Activated CD4-positive, alpha-beta T cell treated with anti-CD3 and anti-CD28 coated beads for 24 hours (primary cell): ENCODE data around the gene NME1.
"Not testable (repeated sequence)": the region's sequence is repeated elsewhere in the genome, so short reads cannot be mapped to it uniquely, and the experiment has no call there.

ENCODE experiments used
- DNase-seq, 2 donors: peaks; one replicate each; pipeline ENCODE4 v3.0.0-alpha.2; 2020; ENCODE audit warnings: low read depth in 2 of 2

NME1 gene

DNA sequence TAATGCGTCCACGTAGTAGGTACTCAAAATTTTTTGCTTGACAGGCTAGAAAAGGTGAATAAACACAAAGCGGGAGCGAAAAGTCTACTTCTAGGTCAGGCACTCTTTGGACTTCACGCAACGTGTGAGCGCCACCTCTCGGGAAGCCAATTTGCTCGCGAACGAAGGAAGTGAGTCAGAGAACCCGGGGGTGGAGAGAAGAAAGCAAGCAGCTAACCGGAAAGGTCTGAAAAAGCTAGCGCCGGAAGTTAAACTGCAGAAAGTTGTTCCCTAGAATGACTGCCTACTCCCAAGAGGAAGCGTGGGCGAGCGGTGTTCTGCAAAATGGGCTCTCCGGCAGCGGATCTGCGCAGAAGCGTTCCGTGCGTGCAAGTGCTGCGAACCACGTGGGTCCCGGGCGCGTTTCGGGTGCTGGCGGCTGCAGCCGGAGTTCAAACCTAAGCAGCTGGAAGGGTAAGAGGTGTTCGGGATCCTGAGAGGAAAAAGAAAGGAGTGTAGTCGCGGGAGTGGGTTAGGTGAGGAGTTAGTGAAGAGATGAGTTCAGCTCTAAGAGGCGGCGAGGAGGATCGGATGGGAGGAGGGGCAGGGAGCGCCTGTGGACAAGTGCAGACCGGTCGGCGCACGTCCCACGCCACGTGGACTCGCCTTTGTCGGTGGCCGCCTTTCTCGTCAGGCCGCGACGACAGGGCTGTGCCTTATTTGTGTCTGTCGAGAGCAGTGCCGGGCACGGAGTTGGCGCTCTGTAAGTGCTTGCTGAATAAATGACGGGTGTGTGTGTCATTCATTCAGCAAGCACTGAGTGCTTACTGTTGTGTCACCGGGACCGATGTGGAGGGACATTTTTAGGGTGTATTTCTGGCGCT is at the start of gene NME1:
NME1 (plus strand) TSS at position 350 of the 863 bp plus-strand sequence. CDS start 2,096 bp downstream, outside the sequence.
- peak; percentile 97 to 98 for DNase-seq

DNA sequence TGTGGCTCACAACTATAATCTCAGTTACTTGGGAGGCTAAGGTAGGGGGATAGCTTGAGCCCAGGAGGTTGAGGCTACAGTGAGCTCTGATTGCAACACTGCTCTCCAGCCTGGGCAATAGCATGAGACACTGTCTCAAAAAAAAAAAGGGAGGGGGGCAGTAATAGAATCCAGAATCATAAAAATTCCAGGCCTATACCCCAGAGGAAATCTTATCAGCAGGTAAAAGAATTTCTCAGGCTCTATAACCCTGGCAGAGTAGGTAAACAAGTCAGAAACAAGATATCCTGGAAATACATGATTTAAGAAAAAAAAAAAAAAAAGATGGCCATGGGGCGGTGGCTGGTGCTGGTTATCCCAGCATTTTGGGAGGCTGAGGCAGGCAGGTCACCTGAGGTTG is 45.6 kb upstream of the NME1 start:
- DNase-seq = no peak

DNA sequence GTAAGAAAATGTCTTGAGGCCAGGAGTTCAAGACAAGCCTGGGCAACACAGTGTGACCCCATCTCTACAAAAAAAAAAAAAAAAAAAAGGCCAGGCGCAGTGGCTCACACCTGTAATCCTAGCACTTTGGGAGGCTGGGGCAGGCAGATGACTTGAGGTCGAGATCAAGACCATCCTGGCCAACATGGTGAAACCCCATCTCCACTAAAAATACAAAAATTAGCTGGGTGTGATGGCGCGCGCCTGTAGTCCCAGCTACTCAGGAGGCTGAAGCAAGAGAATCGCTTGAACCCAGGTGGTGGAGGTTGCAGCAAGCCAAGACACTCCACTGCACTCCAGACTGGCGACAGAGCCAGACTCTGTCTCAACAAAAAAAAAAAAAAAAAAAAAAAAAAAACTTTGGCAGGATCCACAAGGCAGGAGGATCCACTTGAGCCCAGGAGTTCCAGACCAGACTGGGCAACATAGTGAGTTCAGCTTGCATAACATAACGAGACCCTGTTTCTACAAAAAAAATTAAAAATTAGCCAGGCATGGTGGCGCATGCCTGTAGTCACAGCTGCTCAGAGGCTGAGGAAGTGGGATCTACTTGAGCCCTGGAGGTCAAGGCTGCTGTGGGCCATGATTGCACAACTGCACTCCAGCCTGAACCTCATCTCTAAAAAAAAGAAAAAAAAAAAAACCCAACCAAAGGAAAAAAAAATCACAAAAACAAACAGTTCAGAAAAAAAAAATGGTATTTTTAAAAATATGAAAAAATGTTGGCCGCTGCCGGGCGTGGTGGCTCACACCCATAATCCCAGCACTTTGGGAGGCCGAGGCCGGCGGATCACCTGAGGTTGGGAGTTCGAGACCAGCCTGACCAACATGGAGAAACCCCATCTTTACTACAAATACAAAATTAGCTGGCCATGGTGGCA is 40.8 kb upstream of the NME1 start:
- not testable (repeated sequence) for DNase-seq

DNA sequence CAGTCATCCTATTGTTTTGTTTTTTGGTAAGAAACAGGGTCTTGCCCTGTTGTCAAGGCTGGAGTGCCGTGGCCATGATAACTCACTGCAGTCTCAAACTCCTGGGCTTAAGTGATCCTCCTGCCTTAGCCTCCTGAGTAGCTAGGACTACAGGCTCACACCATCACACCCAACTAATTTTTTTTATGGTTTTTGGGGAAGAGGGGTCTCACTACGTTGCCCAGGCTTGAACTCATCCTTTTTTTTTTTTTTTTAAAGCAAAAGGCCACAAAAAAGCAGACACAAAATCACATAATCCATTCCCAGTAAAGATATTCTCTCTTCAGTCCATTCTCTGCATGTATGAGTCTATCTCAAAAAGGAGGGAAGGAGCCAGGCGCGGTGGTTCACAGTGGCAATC is 38.2 kb upstream of the NME1 start:
- no peak for DNase-seq

DNA sequence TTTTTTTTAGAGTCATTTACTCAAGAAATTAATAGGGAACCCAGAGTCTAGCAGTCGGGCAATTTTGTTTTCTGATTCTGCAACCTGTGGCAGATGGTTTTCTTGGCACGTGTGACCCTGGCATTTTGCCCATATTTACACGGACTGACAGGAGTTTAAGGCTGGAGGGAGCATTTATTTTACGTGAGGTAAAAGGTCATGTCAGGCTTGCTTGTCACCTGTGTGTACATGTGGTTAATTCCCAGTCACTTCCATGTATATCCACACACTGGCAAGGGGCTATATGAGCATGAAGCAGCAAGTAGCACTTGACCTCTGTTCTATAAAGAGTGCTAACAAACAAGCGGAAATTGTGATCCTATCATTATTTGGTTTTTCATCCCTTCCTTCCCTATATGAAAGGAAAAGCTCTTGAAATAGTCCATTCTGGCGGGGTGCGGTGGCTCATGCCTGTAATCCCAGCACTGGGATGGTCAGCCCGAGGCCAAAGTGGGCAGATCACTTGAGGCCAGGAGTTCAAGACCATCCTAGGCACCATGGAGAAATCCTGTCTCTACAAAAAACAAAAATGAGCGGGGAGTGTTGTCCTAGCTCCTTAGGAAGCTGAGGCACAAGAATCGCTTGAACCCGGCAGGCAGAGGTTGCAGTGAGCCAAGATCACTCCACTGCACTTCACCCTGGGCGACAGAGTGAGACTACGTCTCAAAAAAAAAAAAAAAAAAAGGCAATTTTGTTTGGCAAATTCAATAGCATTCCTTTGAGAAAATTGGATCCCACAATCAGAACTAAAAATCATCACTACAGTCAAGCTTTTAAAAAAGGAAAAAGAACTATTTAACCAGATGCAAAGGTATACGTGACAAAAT is 34.8 kb upstream of the NME1 start:
- no peak for DNase-seq

DNA sequence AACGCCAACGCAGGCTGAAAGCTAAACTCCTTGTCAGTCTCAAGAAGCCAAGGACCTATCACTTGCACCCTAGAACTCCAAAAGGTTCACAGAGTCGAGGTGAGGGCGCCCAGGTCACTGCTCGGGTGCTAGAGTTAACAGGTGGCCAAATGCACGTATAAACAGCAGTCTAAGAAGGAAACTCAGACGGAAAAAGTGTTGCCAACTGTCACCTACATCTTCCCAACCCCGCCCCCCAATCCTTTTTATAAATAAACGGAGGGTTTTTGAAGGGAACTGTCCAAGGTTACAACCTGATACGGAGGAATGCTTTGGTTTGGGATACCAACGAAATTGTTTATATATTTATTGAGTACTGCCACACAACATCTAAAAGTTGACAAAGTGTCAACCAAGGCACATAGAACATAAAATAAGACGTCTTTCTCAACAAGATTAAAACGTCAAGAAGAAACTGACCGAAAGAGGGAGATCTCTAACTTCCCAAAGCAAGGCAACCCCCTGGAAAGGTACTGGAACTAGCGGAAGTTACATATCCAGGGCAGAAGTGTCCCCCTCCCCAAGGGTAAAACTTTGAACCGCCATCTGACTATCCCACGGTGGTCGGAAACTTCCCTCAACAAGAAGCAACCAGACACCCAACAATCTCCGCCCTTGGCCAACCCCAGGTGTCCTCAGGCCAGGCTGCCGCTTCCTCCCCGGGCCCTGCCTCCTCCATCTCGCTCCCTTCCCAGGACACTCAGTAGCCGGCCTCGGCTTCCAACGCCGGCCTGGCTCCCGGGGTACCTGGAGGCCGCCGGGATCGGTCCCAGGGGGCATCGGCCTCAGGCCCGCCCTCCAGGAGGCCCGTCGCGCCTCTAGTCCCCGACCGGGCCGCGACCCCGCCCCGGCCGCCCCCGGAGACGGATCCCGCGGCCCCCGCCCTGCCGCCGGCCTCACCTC is 33.7 kb upstream of the NME1 start:
- DNase-seq = peak in 1 of 2 donors; percentile 19

DNA sequence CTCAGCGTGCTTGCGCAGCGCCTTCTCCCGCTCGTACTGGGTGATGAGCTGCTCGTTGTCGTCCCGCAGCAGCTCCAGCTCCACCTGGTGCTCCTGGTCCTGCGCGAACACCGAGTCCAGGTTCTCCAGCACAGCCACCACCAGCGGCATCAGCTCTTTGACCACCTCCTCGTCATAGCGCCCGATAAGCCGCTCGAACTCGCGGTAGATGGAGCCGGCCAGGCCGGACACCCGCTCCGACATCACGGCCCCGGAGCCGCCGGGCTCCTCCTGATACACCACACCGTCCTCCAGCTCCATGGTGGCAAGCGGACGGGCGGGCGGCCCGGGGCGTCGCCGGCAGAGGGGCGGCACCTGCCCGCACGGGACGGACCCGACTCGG is 33.0 kb upstream of the NME1 start:
- peak in 1 of 2 donors; percentile 21 for DNase-seq

DNA sequence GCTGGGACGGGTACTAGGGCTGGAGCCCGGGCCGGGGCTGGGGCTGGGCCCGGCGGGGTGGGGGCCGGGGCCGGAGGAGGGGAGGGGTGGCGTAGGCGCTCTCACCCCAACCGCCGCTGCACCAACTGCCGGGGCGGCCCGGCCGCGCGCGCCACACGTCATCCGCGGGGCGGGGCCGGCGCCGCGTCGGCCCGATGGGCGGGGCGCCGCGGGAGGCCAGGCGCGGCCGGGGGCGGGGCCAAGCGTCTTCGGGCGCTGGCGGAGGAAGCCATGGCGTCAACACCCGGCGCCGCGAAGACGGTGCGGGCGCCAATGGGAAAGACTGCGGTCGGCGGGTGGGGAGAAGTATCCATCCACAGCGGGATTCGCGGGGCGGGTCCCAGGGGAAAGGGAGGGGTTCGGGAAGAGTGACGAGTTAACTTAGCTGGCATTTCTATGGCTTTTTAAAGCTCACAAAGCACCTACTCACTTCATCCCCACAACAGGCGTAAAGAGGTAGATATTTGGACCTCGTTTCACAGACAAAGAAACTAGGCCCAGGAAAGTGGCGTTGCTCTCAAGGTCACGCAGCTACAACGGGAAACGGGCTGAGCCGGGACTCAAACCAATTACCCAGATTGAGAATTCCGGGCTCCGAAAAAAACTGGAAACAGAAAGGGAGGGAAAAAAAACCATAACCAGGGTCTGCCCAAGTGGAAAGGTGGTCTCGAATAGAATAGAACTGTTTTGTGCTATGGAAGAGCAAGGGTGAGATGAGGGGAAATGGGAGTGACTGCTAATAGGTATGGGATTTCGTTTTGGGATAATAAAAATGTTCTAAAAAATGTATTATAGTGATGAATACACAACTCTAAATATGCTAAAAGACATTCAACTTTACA is 32.4 kb upstream of the NME1 start, which contains the start of gene SPAG9:
SPAG9 (minus strand) TSS at position 130 of the 881 bp plus-strand sequence. CDS start 212 bp downstream, outside the sequence.
- peak; percentile 80 to 89 for DNase-seq

DNA sequence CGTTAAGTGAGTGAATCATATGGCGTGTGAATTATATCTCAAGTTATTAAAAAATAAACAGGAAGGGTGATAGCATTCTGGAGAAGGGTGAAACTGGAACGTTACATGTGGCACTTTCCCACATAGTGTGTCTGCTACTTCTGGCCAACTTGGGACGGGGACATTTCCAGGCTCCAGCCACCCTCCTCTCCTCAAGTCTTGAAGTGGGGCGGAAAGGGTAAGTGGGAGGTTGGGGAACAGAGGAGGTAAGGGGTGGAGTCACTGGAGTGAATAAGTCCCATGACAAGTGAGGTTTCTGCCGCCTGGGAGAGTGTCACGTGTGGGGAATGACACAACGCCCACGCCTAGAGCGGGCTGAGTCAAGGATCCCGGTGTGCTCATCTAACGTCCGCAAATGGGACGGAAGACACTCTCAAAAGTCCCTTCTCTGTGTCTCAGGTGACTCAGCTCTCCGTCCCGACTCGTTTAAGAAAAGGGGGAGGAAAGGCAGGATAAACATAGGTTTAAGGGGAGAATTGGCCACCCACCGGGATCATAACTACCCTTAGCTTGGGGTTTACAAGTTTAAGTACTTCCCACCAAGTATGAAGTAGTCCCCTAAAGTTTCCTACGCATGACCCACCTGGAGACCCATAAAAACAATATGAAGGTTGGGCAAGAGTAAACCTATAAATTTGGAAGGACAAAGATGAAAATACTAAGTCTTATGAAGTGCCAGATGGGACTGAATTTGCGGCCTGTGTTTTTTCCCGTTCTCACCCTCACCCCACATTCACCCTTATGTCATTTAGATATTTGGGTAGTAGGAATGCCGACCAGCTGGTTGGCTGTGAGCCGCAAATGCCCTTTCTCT is 31.5 kb upstream of the NME1 start:
- DNase-seq = peak; percentile 81 to 85

DNA sequence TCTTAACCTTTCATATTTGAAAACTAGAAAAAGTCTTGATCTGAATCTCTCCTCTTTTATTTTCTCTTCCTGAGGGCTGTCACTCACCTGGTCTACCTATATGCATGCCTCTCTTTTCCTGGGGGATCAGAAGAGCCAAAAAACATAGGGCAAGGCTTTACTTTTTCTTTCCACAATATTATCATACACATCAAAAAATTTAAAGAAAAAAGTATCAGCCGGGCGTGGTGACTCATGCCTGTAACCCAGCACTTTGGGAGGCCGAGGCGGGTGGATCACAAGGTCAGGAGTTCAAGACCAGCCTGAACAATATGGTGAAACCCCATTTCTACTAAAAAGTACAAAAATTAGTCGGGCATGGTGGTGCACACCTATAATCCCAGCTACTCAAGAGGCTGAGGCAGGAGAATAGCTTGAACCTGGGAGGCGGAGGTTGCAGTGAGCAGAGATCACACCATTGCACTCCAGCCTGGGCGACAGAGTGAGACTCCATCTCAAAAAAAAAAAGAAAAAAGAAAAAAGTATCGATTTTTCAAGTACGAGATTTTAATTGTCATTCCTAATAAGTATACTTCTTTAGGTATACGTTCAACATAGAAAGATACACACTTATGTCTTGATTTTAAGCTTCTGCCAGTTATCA is 30.8 kb upstream of the NME1 start:
- DNase-seq = not testable (repeated sequence)

DNA sequence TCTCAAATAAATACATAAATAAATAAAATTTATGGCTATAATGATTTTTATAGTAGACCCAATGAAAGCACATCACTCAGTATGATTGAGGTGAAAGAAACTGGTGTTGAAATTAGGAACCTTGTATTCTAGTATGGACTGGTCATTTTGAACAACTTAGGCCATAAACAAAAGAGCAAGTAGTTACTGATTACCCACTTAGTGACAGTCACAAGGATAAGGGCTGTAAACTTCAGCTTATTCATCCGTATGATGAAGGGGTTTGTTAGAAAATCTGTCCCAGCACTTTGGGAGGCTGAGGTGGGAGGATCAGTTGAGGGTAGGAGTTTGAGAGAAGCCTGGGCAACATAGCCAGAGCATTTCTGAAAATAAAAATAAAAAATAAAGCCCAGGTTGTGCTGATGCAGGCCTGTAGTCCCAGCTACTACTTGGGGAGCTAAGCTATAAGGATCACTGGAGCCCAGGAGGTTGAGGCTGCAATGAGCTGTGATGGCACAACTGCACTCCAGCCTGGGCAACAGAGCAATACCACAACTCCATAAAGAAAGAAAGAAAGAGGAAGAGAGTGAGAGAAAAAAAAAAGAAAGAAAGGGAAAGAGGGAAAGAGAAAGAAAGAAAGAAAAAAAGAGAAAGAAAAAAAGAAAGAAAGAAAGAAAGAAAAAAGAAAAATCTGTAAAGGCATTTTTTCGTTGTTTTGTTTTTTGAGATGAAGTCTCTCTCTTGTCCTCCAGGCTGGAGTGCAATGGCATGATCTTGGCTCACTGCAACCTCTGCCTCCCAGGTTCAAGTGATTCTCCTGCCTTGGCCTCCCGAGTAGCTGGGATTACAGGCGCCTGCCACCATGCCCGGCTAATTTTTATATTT is 28.5 kb upstream of the NME1 start:
- no peak for DNase-seq

DNA sequence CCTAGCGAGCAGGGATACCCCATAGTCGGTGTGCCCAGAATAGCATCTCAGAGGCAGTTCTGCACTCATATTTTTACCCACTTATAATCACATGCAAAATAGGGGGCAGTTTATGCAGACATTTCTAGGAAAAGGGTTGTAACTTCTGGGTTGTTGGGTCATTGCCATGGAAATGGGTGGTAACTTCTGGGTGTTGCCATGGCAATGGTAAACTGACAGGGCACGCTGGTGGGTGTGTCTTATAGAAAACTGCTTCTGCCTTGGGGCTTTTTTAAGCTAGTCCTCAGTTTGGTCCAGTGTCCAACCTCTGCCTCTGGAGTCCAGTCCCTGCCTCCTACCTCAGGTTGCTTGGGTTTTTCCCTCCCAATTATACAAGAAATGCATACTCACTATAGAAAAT is 25.3 kb upstream of the NME1 start:
- DNase-seq = no peak

DNA sequence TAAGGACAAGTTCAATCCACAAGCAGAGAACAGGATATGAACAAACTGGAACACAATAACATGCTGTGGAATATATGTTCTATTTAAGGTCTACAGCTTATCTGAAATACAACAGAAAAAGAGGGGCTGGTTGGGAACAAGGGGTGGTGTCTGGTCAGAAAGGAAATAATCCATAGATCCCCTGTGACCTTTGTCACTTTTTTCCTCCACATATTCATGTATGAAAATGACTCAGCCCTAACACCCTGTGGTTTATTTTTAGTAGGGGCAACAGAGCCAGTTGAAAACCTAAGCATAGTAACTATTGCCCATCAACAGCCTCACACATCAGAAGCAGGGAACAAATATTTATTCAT is 20.4 kb upstream of the NME1 start:
- DNase-seq = no peak

DNA sequence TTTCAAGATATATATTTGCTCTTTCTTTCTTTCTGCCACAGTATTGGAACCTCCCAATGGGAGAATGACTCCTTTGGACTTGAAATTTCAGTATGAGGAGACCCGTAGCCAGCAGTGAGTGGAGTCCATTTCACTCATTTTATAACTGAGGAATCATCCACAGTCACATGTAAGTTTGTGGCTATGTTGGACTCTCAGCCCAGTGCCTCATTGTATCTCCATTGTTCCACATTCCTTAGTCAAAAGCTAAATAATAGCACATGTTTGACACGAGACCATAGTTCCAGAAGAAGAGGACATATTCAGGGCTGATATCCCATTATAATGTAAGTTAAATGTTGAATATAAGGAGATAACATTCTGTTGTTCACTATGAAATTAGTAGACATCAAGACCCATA is 20.0 kb upstream of the NME1 start:
- DNase-seq = no peak

DNA sequence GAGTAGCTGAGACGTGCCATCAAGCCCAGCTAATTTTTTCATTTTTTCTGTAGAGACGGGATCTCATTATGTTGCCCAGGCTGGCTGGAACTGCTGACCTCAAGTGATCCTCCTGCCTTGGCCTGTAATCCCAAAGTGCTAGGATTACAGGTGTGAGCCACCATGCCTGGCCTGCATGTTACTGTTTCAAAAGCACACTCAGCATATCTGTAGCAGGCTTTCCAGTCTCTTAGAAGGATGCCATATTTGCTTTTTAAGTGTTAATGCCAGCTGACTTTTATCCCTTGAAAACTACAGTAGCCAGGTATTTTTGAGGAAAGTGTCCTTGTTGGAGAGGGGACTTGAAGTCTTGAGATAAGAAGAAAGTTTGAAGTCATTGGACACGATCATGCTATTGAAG is 17.4 kb upstream of the NME1 start:
- DNase-seq = no peak

DNA sequence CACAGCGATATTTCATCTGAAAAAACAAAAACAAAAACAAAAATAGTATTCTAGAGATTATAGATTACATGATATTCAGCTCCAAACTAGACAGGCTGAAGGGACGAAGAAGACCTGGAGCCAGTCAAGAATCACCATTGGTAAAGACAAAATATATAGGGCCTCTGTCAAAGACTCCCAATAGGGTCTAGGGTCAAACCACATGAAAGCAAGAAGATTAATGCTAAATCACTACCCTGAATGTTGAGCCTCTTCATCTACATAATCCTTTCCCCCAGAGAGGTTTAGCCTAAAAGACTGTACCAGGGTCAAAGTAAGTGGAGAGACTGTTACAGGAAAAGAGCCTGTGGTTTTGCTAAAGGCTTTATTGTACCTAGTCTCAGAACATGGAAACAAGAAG is 10.8 kb upstream of the NME1 start:
- DNase-seq = no peak
